GM19372 (cell line): ENCODE measurements around the gene TPP1.
A peak's percentile ranks its signal among the peaks of the same experiment; 100 is the strongest.

Source experiments
- ATAC-seq: cut with Tn5 transposase; IDR thresholded peaks from one replicate; pipeline ENCODE4 v1.9.1; 2021; ENCODE audit warnings: mild to moderate bottlenecking, low read depth, moderate library complexity; ENCODE audit not compliant: unreplicated experiment

The TPP1 gene

DNA sequence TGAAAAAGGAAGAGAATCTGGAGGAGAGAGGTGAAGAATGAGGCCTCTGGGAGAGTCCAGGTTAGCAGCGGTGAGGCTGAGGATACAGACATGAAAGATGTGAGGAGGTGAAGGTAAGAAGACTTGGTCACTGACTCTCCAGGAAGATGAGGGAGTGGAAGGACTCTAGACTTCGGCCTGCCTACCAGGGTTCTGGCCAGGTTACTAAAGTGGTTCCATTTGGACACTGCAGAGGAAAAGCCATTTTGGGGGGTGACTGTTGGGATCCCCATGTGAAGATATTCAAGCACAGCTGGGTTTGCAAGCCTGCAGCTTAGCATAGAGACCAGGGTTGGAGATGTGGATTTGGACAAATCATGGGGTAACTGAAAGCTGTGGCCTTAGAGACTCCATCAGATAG, 28.6 kb upstream of the TPP1 start:
- ATAC-seq, result no peak

DNA sequence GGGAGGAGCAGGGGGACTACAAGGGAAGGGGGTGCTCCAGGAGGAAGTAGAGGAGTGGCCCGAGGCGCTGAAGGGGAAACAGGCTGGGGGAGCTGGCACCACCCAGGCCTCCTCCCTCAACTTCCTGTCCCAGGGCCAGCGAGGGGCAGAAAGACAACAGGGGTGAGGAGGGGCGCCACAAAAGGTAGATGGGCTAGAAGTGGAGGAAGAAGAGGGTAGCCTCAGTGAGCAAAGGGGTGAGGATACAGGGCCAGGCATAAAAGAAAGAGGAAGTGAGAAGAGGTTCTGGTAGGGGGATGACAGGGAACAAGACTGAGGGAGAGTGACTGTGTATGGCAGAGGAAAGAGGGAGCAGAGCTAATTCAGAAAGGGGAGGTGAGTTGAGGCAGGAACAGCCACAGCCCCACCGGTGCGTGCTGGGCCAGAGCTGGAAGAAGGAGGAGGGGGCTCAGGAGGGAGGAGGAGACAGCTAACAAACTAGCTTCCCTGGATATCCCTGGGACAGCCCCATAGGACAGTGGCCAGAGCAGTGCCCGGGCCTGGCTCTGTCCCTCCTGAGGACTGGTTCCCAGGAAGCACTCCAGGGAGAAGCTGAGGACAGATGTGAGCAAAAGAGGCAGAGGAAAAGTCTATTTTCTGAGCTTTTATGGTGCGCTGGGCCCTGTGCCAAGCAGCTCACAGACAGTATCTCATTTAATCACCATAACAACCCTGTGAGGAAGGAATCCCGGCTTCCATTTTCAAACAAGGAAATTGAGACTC, 27.9 kb upstream of the TPP1 start:
- ATAC-seq, result peak; percentile 88

- no peak for ATAC-seq
These were observed 27.3 kb upstream of the TPP1 start for GRCh38 chr11:6646576-6646917.

DNA sequence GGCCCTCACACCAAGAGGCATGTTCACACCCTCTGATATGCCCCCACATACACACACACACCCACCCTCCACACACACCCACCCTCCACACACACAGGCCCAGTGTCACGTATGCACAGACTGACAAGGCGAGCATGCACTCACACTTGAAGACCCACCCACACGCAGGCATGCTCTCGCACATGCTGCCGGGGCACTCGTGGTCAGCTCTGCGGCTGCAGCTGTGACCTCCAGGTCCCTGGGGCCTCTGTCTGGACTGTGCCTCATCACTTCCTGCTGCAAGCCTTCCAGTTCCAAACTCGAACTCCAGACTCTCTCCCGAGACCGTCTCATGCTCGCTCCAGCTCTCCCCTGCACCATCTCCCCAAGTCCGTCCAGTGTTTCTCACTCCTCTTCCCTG, 26.8 kb upstream of the TPP1 start:
- ATAC-seq, result no peak

DNA sequence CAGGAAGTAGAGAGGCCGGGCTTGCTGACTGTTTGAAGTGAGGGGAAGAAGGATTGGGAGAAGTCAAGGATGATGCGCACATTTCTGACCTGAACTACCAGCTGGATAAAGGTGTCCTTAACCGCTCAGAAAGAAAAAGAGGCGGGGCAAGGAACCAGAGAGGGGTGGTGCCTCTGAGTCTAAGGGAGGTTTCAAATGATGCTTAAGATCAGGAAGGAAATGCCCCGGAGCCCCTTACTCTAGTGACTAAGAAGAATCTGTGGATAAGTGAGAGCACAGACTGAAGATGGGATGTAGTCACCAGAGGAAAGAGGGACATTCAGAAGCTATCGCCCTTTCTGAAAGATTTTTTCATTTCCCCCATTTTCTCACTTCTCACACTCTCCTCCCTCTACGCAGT, 23.7 kb upstream of the TPP1 start:
- no peak for ATAC-seq

GRCh38 chr11:6640985-6641701, 21.9 kb upstream of the TPP1 start:
- no peak for ATAC-seq

- ATAC-seq, result no peak
These were observed 21.1 kb upstream of the TPP1 start for GRCh38 chr11:6640036-6640984.

- no peak for ATAC-seq
These were observed 19.2 kb upstream of the TPP1 start for GRCh38 chr11:6638429-6638828.

DNA sequence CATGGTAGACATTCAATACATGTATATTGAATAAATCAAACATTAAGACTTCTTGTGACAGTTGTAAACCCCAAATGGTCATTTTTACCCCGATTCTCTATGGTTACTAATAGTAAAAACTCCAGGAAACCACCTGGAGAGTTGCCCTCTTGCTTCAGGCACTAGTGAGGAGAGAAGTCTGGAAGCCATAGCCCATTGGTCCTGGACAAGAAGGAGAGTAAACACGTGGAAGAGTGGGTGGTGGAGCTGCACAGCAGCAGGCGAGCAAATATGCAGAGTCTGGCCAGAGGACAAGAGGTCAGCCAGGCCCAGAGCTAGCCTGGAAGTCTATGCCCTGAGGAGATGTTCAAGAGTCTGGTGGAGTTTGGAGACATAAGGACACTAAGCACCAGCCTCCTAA, 18.6 kb upstream of the TPP1 start:
- no peak for ATAC-seq

GRCh38 chr11:6636480-6636879, 17.3 kb upstream of the TPP1 start:
- ATAC-seq, result no peak

DNA sequence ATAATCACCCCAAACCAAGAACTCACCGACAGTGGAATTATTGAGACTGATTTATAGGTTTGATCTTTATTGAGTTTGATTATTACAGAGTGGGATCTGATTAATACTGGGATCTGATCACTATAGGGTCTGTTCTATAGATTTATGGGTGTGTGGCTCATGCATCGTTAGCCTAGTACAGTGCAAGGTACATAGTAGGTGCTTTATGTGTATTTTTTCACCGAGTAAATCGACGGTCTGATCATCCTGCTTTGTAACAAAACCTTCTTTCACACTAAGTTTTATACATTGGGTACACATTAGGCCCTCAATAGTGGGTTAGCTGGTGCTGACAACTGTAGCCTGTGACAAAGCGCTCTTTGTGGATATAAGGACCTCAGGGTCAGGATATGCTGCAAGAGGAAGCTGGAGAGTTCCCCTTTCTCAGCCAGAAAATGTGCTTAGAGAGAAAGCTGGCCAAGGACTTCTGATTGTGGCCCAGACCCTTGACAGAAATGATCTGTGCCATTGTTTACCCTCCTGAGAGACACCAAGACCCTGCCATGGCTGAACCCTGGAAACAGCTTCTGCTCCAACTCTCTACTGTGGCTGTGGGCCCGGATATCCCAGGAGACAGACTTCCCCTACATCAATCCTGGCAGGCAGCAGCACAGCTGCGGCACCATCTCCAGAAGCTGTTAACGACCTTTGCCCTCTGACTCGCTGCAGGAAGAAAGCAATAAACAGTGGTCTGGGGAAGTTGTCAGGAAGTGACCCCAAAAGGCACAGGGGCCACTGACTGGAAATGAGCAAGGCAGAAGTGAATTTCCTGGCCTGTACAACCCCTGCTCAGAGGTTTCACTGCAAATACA, 16.1 kb upstream of the TPP1 start:
- ATAC-seq, result no peak

- ATAC-seq, result no peak
These were observed 15.3 kb upstream of the TPP1 start for GRCh38 chr11:6634534-6634933.

DNA sequence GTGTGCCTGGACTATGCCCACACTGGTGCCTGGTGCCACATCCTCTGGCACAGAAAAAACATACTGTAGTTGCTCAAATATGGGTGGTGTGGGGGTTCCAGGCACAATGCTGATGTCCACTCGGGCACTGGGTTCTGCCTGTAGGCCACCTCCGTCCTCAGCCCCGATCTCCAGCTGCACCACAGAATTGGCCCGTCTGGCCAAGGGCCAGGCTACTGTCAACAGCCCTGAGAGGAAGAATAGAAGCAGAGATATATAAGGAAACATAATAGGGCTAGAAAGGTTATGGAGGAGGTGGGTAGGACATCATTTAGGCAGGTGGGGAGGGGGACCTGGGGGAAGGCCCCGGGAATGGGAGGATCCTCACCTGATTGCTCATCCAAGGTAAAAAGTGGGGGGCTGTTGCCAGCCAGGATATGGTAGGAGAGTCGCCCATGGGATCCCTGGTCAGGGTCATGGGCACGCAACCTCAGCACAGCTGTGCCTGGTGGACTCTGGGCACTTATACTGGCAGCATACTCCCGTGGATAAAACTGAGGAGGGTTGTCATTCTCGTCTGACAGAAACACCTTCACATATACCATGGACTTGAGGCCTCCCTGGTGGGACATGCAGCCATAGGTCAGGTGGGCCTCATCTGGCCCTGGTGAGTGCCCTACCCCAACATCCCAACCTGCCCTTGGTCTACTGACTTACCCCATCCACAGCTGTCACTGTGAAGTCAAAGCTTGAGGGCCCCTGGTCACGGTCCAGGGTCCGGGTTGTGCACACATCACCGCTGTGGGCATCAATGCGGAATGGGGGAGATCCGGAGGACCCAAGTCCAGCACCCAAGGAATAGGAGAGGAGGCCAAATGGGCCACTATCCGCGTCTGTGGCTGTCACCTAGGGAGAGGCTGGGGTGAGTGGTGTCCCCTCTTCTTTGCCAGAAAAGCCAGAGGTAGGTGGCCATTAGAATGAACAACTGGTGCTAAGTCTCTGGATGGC, 14.5 kb upstream of the TPP1 start:
- ATAC-seq, result no peak

DNA sequence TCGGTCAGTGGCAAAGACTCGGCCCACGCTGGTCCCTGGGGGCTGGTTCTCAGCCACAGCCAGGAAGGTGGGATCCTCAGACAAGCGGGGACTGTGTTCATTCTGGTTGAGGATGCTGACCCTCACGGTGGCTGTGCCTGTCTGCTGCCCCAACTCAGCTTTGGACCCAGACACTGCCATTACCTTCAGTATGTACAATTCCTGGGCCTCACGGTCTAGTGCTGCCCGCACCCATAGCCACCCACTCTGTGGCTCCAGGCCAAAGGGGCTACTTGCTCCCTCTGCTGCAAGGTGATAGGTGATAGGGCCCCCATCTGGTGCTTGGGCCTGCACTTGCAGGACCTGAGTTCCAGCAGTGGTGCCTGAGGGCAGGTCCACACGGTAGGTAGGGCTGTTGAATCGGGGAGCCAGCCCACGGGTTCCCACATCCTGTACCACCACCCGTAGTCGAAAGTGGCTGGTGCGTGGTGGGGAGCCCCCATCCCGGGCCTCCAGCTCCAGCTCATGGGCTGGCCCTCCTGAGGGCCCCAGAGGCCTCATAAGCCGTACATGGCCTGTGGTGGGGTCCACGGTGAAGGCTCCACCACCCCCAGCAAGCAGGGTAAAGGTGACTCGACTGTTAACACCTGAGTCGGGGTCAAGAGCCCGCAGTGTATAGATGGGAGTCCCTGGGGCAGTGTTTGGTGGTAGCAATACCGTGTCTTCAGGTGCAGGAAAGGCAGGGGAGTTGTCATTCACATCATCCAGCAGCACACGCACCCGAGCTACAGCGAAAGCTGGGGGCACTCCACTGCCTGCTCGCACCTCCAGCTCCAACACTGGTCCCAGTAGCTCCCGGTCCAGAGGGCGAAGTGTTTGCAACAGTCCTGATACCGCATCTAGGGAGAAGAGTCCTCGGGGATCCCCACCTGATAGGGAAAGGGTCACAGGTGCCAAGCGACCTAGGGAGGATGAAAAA, 13.2 kb upstream of the TPP1 start:
- ATAC-seq, result no peak

- no peak for ATAC-seq
These were observed 12.2 kb upstream of the TPP1 start for GRCh38 chr11:6631361-6631890.

GRCh38 chr11:6630632-6631291, 11.5 kb upstream of the TPP1 start:
- ATAC-seq, result no peak
